ENCODE data around the gene MIB2. TPM values are rescaled to one million over a fixed set of nuclear protein-coding genes. Genes with fewer than 3 reads are reported as not detected.

Gene MIB2
- total RNA-seq, 1 experiment from 2014 or later = 74.5 TPM

- intact Hi-C loops (cut with micrococcal nuclease; ENCODE audit: unreplicated experiment) = no loop called here
- Histone ChIP-seq H3K27ac (ENCODE audit: low read length) (no peak overlapping the region), H3K9me3 (ENCODE audit: control insufficient read depth, insufficient read depth, low read depth, low read length) (no peaks in the 10 kb centered on the region), H3K4me1 (ENCODE audit: control insufficient read depth, insufficient read depth, low read length) (peaks cover 16% of the 10 kb centered on the region), H3K36me3 (ENCODE audit: control insufficient read depth, insufficient read depth, low read length) (no peaks in the 10 kb centered on the region), H3K4me3 (ENCODE audit: low read depth in 2 of 2, low read length in 2 of 2) (no peak overlapping the region), H3K27me3 (ENCODE audit: control insufficient read depth, insufficient read depth, low read length) (no peaks in the 10 kb centered on the region)
- in situ Hi-C loops (cut with HindIII; ENCODE audit: low pct_unique_long_range_greater_than_20kb, low sequenced_read_pairs) = no loop called here
- ATAC-seq = no peak
- BruUV-seq (replicated peaks) = no TSS peak
- TF ChIP-seq REST (IDR thresholded peaks at IDR 0.05; ENCODE audit: insufficient read depth in 1 of 2, low read depth in 2 of 2, low read length in 1 of 2) (no peak), SIN3A (IDR thresholded peaks at IDR 0.05; ENCODE audit: borderline replicate concordance, insufficient read depth, low read depth, low read length) (no peak)
- POLR2A ChIA-PET = no interaction called here
- CTCF ChIA-PET = no interaction called here
- no peak for DNase-seq (ENCODE audit: low read depth, low spot score)
Observed at GRCh38 chr1:1612104-1612400, 3.2 kb upstream of the MIB2 start.

GRCh38 chr1:1613509-1614082 lies 1.7 kb upstream of the MIB2 start:
- no peaks in the 10 kb centered on the region for H3K9me3 ChIP-seq (ENCODE audit: control insufficient read depth, insufficient read depth, low read depth, low read length)
- DNase-seq (ENCODE audit: low read depth, low spot score) (no peak), ATAC-seq (no peak)
- no peak overlapping the region; the same call in 1 of the 2 replicates for H3K27ac ChIP-seq (ENCODE audit: low read length)
- in situ Hi-C loops (cut with HindIII; ENCODE audit: low pct_unique_long_range_greater_than_20kb, low sequenced_read_pairs) = no loop called here
- no peaks in the 10 kb centered on the region for H3K36me3 ChIP-seq (ENCODE audit: control insufficient read depth, insufficient read depth, low read length)
- peaks cover 20% of the 10 kb centered on the region for H3K4me1 ChIP-seq (ENCODE audit: control insufficient read depth, insufficient read depth, low read length)
- POLR2A ChIA-PET = no interaction called here
- CTCF ChIA-PET = no interaction called here
- BruUV-seq (replicated peaks) = no TSS peak
- TF ChIP-seq REST (IDR thresholded peaks at IDR 0.05; ENCODE audit: insufficient read depth in 1 of 2, low read depth in 2 of 2, low read length in 1 of 2) (no peak), TCF7L2 (IDR thresholded peaks at IDR 0.05; ENCODE audit: low read depth, low read length) (no peak), SIN3A (IDR thresholded peaks at IDR 0.05; ENCODE audit: borderline replicate concordance, insufficient read depth, low read depth, low read length) (no peak), POLR2AphosphoS5 (IDR thresholded peaks at IDR 0.05; ENCODE audit: low read depth, low read length) (no peak), CTCF (IDR thresholded peaks at IDR 0.05) (no peak)
- intact Hi-C loops (cut with micrococcal nuclease; ENCODE audit: unreplicated experiment) = no loop called here
- H3K27me3 ChIP-seq (ENCODE audit: control insufficient read depth, insufficient read depth, low read length) = no peaks in the 10 kb centered on the region
- H3K4me3 ChIP-seq (ENCODE audit: low read depth in 2 of 2, low read length in 2 of 2) = peak overlapping the region; percentile 73 to 87; a peak in 3 of 4 replicates
